Lower lobe of right lung (tissue), 1 donor: ENCODE data around the gene RAD23A. TPM values are rescaled to one million over a fixed set of nuclear protein-coding genes. Genes with fewer than 3 reads are reported as not detected.

ENCODE experiments used
- microRNA-seq: library from miRNA; unstranded; fragments of <30 nt; microRNA quantifications from one replicate; pipeline ENCODE4 v1.2.0, GENCODE V29; 2020; ENCODE audit warnings: borderline number of aligned reads
- total RNA-seq: library from RNA; stranded (reverse); fragmentation: NEBNext Ultra II Directional; extraction: Animal tissue kit (Norgen Biotek cat#: 25700); gene quantifications from one replicate; pipeline ENCODE4 v1.2.1, GENCODE V29; 2021
- donor health status: DM: no; HTN: yes; CAD: no; lungs with severe emphysema.

RAD23A gene
- total RNA-seq, 1 donor from 2014 or later: 93.3 TPM

Small RNA genes lying within 50 kb of the gene (microRNA-seq; reads per million reads assigned to microRNA genes)
- gene MIR5695 (not detected), gene MIR6515 (not detected)

Other genes starting within 250 kb of the RAD23A start
- 6.0 TPM for gene FBXW9, start 249.2 kb upstream of the RAD23A start, total RNA-seq
- 42.7 TPM for gene TNPO2, start 221.9 kb upstream of the RAD23A start, total RNA-seq
- 154 TPM for gene TRIR, start 211.2 kb upstream of the RAD23A start, total RNA-seq
- gene GET3, start 208.4 kb upstream of the RAD23A start, total RNA-seq: 57.5 TPM
- gene BEST2, start 194.1 kb upstream of the RAD23A start, total RNA-seq: not detected
- 57.5 TPM for gene HOOK2, start 170.3 kb upstream of the RAD23A start, total RNA-seq
- gene JUNB, start 154.4 kb upstream of the RAD23A start, total RNA-seq: 131 TPM
- 101 TPM for gene PRDX2, start 144.1 kb upstream of the RAD23A start, total RNA-seq
- gene THSD8, start 143.8 kb upstream of the RAD23A start, total RNA-seq: 1.5 TPM
- gene RNASEH2A, start 139.3 kb upstream of the RAD23A start, total RNA-seq: 10.9 TPM
- not detected for gene RTBDN, start 111.3 kb upstream of the RAD23A start, total RNA-seq
- 0.15 TPM for gene MAST1, start 107.3 kb upstream of the RAD23A start, total RNA-seq
- 101 TPM for gene DNASE2, start 64.4 kb upstream of the RAD23A start, total RNA-seq
- 0.24 TPM for gene KLF1, start 58.7 kb upstream of the RAD23A start, total RNA-seq
- 23.9 TPM for gene GCDH, start 54.7 kb upstream of the RAD23A start, total RNA-seq
- gene SYCE2, start 26.6 kb upstream of the RAD23A start, total RNA-seq: not detected
- gene FARSA, start 12.2 kb upstream of the RAD23A start, total RNA-seq: 44.4 TPM
- gene CALR, start 7.3 kb upstream of the RAD23A start, total RNA-seq: 872 TPM
- 14.8 TPM for gene GADD45GIP1, start 11.4 kb downstream of the RAD23A start, total RNA-seq
- gene DAND5, start 23.7 kb downstream of the RAD23A start, total RNA-seq: 0.32 TPM
- 146 TPM for gene NFIX, start 49.6 kb downstream of the RAD23A start, total RNA-seq
- gene LYL1, start 157.0 kb downstream of the RAD23A start, total RNA-seq: 27.2 TPM
- 29.3 TPM for gene TRMT1, start 170.9 kb downstream of the RAD23A start, total RNA-seq
- gene NACC1, start 172.4 kb downstream of the RAD23A start, total RNA-seq: 35.2 TPM
- gene STX10, start 204.5 kb downstream of the RAD23A start, total RNA-seq: 82.7 TPM
- gene IER2, start 204.5 kb downstream of the RAD23A start, total RNA-seq: 80.2 TPM